ELF-1 (cell line): ENCODE measurements around the gene RAD51B.
"Not testable (repeated sequence)": the region's sequence is repeated elsewhere in the genome, so short reads cannot be mapped to it uniquely, and the experiment has no call there.

Experiments used
- DNase-seq: peaks from one replicate; pipeline ENCODE4 v3.0.0-alpha.2; 2016; ENCODE audit warnings: low read depth, low spot score

Gene RAD51B

DNA sequence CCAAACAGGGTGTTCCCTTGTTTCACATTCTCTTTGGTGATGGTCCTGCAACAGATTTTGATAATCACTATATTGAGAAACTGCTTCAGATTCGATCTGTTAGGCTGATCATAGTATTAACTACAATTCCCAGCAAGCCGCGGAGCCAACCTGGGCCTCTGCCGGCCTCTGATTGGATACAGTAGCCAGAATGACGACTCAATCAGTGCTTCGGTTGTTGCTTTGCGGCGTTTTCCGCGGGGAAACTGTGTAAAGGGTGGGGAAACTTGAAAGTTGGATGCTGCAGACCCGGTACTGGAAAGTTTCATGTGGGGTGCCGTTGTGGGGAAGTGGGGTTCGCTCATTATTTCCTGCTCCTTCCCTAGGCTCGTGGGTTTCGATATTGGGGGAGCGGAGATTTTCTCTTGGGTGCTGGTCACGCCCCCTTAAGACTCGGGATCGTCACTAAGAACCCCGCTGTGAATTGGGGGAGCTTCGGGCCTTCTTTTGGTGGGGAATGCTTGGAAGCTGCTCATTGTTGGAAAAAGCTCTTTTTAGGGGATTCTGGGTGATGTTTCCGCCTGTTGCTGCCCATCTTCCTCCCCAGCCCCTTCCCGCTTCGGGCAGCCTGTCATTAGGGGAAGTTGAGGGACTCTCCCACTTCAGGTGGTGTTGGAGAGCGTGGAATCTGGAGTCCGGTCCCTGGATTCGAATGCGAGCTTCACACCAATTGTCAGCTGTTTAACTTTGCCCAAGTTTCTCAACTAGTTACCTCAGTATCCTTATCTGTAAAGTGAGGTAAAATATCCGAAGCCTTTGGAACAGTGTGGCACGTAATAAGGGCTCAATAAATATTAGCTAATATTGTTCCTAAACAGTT is at the start of gene RAD51B:
RAD51B (plus strand) TSS at position 217 of the 859 bp plus-strand sequence.
- peak; percentile 93 for DNase-seq

DNA sequence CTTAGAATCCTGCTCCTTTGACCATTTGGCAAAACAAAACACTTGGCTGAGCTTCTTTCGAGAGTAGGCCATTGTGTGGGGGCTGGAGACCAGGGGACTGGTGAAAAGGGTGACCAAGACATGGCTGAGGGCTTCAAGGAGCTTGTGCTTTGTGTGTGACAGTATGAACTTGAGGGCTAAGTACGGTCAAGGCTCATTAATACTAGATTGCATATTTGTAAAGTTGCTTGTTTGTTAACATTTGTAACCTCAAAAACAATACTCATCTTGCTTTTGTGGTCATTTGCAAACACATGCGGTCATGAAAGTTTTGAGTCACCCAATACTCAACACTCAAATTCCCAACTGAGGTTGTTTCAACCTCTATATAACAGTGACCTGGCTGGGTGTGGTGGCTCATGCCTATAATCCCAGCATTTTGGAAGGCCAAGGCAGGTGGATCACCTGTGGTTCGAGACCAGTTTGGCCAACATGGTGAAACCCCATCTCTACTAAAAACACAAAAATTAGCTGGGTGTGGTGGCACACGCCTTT is 45.7 kb upstream of the RAD51B start:
- DNase-seq, result no peak

DNA sequence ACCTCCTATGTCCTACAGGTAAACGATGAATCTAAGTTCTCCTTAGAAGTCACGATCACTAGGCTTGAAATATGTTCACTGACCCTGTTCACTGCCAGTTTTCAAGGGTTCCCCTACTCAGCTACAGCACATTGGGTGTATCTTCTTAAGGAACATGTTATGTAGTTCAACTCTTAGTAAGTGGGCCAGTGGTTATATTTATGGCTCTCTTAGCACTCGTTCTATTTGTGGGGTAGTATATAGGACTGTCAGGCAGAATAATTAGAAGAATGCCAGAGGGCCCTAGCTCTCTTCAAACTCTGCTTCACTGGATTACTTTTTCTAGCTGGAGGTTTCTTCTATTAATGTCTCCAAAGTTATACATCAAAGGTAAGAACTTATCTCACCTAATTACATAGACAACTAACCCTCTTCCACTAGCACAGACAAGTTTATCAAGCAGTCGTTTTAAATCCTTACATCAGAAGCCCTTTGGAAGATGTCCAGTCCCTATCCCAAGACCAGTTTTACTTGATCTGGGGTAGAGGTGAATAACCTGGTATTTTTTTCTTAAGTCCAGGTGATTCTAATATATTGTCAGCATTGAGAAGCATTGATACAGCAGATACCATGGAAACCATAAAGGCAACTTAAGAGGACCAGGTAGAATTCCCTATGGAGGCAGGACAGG is 42.8 kb upstream of the RAD51B start:
- DNase-seq, result no peak

DNA sequence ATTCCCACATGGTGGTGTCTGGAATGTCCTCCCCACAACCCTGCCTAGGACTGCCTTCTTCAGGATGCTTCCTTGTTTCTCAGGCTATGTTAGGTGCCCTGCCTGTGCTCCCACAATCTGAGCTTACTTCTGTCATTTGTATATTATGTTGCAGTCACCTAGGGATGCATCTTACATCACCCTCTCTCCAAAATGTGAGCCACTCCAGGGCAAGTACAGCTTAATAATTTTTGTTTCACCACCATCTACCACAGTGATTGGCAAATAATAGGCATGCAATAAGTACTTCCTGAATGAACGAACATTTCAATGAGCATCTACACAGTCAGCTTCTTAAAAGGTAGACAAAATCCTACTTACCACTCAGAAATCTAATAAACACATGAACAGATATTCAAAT is 40.8 kb upstream of the RAD51B start:
- DNase-seq, result no peak

DNA sequence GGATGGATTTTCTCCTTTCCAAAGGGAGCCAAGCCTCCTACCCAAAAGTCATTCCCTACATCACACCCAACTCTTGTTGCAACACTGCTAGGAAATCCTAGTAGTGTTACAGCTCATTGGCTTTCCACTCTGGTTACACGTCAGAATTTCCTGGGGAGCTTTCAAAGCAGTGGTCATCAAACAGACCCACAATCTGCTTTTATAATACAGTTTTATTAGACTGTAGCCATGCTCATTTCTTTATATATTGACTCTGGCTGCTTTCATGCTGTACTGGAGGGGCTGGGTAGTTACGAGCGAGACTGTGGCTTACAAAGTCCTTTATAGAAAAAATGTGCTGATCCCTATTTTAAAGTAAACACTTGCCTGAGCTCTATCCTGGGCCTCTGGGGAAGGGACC is 37.5 kb upstream of the RAD51B start:
- DNase-seq, result no peak

DNA sequence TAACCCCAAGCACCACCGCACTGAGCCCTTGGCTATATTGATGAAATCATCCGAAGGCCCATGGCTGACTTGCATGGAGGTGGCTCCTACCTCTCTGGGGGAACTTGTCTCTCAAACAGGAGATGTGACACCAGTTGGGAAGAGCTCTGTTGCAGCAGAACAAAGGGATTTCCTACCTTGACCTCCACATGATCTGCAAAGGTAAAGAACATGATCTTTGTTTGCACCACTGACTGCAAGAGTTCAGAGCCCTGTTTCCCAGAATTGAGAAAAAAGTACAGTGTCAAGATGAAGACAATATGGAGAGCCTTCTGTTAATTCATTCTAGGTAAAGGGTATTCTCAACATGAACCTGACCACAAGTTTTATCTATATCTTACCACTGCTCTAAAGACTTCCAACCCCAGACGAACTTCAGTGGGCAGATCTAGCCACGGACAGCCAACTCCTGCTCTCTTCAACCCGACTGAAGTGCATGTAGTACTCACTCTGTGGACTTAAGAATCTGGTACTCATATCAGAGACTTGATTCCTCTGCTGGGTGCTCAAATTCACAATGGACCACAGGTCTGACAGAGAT is 35.2 kb upstream of the RAD51B start:
- no peak for DNase-seq

DNA sequence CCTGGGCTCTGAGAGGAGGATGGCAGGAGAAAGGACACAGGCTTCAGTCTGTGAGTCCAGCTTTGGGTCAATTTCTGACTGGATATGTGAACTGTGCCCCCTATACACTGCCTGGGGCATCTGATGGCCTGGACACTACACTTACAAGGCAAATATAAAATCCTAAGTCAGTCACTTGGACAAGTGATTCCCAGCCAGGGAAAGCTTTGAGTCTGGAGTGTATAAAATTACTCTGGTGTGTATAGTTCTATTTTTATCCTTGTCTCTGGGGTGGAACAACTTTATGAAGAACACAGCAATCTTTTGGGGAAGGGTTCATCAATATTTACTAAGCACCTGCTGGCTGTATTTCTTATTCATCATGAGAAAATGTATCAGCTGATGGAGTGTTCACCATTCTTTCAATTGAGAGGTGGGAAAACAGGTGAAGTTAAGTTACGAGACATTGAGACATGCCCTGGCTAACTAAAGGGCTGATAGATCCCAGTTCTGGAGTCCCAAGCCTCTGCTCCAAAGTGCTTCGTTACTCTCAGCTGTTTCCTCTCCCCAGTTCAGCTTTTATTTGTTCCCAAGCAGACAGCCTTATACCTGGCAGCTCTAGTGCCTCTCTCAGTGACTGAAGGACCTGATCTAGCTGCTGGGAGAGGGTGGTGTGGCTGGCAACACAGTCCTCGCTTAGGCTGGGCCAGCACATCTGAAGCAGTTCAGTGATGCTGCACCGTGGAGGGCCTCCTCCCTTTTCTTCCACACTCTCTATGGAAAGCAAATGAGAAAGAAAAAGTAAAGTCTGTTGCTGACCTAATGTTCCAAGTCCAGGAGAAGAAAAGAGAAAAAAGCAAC is 34.1 kb upstream of the RAD51B start:
- DNase-seq, result no peak

DNA sequence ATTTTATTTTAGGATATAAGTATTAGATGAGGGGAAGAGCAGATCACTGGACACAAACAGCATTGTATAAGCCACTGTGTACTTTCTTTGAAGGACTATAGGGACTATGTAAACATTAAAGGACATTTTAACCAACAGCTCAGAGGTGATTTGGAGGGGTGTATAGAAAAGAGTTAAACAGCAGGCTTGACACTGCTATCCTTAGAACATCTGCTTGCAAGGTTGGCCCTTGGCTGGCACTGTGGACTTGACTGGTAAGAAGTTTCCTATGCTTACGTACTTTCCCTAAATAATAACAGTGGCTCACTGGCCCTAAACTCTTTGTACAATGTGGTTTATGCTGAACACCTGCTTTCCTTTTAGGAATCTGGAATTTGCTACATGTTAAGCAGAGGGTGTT is 31.9 kb upstream of the RAD51B start:
- no peak for DNase-seq

DNA sequence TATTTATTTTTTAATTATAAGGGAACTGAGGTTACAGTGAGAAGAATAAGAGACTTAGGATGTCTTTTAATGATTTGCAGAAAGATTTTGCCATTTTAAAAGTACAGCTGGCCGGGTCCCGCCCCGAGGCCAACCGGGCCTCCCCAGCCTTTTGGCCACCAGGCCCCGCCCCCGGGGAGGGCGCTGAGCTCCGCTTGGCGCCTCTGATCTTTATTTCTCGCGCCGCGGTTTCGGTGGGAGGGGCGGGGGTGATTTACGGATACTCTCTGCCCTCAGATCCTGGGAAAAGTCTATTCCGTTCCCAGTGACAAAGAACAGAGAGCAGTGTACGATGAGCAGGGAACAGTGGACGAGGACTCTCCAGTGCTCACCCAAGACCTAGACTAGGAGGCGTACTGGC is 20.8 kb upstream of the RAD51B start:
- peak; percentile 76 for DNase-seq

DNA sequence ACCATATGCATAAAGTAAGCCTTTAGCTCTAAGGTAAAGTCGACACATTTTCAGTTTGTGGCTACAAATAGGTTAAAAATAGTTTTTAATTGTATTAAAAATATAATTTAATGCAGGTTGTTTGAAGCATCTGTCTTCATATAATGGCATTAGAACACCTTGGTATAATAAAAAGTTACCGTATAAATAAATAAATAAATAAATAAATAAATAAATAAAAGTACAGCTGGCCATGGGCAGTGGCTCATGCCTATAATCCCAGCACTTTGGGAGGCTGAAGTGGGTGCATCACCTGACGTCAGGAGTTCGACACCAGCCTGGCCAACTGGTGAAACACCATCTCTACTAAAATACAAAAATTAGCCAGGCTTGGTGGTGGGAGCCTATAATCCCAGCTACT is 18.8 kb upstream of the RAD51B start:
- no peak for DNase-seq

DNA sequence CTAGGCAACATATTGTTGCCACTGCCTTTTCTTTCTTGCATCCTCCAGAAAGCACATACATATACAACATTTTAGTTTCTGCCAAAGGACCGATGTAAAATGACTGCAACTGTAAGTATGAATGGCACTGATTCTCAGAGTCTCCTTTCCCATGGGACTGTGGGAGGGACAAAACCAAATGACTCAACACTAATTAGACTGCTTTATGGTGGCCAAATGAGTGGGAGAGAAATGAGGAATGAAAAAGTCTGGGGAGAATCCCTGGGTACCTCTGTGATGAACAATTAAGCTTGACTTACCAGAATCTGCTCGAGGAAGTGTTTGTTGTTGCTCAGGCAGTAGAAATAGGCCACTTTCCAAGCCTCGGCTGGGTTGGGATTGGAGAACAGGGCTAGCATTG is 13.3 kb upstream of the RAD51B start:
- DNase-seq, result no peak

DNA sequence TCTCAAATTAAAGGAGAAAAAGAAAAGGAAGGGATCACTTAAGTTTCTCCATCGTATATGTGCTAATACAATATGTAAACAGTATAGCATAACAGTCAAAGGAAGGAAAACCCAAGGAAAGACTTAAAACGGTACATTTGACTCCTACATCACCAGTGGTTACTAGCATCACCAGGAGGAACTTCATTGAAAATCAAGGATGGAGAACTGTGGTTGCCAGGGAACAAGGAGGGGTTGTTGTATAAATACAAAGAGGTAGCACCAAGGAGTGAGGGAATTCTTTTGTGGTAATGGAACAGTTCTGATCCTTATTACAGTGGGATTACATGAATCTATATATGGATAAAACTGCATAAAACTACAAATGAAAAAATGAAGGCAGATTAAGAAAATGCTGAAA is 4.8 kb upstream of the RAD51B start:
- no peak for DNase-seq

DNA sequence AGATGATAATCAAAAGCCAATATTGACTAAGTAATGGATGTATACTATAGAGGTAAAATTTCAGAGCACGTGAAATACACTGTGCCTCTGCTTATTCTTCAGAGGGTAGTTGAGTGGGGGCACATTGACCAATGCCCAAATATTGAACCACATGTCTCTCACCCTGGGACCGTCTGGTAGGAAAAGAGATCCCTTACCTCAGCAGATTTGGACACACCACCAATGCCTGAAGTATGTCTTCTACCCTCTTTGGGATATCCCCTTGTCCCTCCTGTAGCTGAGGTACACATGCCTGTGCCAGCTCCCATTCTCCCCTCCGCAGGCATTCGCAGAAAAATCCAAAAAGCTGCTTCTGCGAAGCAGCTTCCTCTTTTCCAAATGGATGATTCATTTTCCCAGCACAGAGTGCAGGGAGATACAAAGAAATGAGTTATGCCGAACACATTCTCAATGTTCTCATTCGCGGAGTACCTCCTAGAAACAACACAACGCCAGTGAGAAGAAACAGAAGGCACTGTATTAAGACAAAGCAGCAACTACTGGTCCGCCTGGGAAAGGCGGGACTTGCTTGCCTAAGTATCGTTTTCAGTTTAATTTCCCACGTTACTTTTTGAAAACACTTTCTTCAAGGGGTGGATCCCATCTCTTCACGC is 3.9 kb upstream of the RAD51B start:
- DNase-seq, result peak; percentile 35

DNA sequence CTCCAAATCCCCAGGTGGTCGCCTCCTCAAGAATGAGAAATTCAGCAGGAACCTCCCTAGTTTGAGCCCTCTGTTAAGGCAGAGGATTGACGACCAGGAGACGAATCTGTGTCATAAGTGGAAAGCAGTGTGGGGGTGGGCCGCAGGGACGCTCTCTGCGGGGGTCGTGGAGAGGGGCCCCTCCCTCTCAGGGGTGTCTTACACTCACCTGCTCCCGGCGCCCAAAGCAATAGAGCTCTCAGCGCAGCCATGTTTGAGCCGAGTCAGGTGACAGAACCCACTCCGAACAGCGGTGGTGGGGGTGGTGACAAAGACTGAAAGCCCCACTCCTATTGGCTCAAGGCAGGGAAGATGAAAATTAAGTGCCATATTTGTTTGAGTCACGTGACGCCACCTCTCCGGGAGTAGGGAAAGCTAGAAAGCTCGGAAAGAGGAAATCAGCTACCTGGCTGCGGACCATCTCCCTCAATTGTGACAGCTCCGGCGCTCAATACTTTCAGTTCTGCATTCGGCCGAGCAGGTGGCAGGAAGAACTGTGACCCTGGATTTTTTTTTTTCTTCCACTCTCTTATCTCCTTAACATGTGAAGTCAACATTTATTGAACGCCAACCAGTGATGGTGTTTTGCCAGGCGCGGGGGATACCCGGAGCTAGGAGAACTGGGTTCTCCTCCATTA is 3.1 kb upstream of the RAD51B start, which contains the start of gene ZFYVE26:
ZFYVE26 (minus strand) TSS at position 265 of the 677 bp plus-strand sequence. CDS start 627 bp downstream, outside the sequence.
- DNase-seq, result peak; percentile 96

DNA sequence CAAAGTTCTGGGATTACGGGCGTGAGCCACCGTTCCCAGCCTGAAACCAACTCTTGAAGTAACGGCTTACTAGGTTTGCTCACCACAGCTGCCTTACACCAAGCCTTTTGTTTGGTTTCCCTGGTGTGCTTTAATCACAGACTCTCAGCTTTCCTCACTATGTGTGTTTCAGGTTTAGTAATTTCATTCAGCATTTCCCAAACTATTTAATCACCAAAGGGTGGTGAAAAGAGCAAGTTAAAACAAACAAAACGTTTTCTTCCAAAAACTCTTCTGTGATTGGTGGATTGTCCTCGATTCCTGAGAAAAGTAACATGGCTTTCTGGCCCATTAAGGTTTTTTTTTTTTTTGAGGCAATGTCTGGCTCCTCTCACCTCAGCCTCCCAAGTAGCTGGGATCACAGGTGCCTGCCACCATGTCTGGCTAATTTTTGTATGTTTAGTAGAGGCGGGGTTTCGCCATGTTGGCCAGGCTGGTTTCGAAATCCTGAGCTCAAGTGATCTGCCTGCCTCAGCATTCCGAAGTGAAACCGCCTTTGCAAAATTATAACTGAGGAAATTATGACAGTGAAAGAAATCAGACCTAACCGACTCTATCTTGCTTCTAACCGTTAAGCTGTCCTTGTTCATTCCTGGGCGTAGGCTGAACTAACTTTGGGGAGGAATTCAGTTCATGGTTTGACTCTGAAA is 1.7 kb upstream of the RAD51B start:
- DNase-seq, result no peak

DNA sequence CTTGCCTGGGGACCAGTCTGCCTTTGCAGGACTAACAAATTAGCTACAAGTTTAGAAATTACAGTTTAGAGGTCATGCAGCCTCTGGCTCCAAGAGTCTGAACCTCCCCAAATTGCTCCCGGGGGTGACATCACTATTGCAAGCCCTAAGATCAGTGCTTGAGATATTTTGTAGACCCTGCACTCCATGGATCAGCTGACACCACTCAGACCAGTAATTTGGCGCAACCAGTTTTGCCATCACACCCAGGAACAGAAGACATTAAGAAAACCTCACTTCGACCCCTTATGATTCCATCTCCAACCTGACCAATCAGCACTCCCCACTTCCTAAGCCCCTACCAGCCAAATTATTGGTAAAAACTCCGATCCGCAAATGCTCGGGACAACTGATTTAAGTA is 1.1 kb upstream of the RAD51B start:
- not testable (repeated sequence) for DNase-seq

DNA sequence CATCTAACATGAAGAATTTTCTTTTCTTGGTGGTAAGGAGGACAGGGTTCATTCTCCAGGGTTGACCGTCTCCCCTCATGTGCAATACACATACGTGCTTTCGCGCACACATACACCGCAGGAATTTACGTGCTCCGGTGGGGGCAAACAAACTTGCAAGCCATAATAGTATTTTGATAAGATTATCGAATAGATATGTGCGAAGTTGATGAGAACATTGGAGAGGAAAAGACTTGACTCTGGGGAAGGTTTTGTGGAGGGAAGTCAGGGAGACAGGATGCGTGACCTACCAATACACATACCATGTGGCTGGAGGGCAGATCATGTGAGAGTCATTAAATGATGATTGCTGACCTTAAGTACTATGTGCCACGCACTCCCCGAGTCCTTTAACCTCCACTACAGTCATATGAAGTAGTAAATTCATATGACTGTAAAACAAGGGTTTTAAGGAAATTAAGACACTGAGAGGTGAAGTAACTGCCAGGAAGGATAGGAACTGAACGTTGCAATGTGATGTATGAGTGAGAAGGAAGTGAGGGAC is 921 bp downstream of the RAD51B start:
- DNase-seq, result peak; percentile 46

DNA sequence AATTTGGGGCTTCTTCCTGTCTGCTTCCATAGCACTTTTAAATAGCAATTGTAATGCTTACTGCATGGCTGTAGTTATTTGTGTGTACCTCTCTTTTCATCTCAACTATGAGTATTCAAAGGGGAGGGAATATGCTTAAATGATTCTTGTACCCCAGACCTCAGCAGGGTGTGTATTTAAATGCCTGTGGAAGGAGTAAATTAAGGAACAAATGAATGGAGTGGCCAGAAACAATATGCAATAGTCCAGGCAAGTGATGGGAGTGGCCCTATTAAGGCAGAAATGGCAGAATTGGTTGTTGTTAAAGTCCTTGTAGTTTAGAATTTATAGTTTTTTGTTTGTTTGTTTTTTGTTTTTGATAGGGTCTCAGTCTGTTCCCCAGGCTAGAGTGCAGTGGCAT is 1.5 kb downstream of the RAD51B start:
- DNase-seq, result no peak

DNA sequence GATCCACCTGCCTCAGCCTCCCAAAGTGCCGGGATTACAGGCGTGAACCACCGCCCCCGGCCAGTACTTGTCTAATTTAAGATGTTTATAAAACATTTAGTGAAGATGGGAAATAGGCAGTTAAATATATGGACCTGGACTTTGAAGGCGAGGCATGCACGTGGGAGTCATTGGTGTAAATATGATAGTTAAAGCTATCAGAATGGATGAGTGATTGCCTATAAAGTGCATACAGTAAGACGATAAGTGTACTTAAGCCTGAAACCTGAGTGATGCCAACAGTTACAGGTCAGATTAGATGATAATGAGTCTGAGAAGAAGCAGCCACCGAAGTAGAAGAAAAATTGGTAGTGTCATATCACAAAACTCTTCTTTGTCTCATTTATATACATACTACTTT is 11.5 kb downstream of the RAD51B start:
- DNase-seq, result no peak

DNA sequence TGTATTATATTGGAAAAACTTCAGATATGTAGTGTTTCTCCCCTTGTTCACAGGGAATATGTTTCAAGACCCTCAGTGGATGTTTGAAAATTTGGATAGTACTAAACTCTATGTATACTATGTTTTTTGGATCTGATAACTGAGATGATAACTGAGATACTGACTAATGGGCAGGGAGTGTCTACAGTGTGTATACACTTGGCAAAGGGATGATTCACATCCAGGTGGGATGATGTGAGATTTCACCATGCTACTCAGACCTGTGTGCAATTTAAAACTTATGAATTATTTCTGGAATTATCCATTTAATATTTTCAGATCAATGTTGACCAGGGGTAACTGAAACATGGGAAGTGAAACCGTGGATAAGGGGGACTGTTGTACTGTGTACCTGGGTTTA is 13.8 kb downstream of the RAD51B start:
- DNase-seq, result no peak
